ENCODE data around the gene MBIP.
"Not testable (repeated sequence)": the region's sequence is repeated elsewhere in the genome, so short reads cannot be mapped to it uniquely, and the experiment has no call there.

Gene MBIP, protein sequence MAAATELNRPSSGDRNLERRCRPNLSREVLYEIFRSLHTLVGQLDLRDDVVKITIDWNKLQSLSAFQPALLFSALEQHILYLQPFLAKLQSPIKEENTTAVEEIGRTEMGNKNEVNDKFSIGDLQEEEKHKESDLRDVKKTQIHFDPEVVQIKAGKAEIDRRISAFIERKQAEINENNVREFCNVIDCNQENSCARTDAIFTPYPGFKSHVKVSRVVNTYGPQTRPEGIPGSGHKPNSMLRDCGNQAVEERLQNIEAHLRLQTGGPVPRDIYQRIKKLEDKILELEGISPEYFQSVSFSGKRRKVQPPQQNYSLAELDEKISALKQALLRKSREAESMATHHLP

GRCh38 chr14:36320200-36320896, at the start of gene MBIP:
TSS of gene MBIP (minus strand) at chr14:36320637. CDS start at chr14:36320588, 49 bp downstream.
- DNase-seq (ENCODE audit: insufficient read length, low spot score) (peak; percentile 68), FAIRE-seq (peak; percentile 93)

- no peak for DNase-seq (ENCODE audit: insufficient read length, low spot score)
- no peak for FAIRE-seq
Observed at GRCh38 chr14:36367985-36368774, 47.7 kb upstream of the MBIP start.

DNA sequence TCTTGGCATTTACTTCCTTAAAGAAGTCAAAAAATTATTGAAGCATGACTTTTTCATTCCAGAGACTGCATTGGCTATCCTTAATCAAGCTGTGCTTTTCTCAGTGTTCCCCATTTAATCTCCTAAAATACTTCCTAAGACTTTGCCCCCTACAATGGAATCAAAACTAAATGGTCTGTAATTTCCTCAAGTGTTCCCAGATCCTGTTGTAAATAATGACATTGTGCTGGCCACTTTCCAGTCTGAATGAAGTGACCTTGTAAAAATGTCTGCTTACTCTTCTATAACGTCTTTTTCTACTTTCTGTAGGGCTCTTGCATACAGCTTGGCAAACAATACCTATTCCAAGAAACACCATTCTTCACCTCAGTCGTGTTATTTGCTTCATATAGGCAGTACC, 45.3 kb upstream of the MBIP start:
- no peak for DNase-seq (ENCODE audit: insufficient read length, low spot score)

DNA sequence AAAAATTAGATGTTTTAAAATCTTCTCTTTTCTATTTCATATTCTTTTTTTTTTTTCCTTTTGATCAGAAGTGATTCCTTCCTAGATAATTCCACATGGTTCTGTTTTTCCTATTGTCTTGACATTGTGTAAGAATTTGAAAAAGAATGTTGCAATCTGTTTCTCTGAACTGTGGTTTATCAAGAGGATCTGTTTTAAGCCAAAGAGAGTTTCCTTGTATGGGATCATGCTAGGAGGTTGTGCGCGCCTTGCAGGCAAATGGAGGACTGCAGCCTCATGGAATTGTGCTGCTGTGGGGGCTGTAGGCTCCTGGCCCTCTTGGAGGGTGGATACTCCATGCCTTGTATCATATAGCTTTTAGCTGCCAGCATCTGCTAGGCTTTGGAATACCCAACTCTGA, 43.3 kb upstream of the MBIP start:
- FAIRE-seq = no peak
- DNase-seq (ENCODE audit: insufficient read length, low spot score) = no peak

More for the DNA sequence above, 45.3 kb upstream of the MBIP start:
- no peak for FAIRE-seq

DNA sequence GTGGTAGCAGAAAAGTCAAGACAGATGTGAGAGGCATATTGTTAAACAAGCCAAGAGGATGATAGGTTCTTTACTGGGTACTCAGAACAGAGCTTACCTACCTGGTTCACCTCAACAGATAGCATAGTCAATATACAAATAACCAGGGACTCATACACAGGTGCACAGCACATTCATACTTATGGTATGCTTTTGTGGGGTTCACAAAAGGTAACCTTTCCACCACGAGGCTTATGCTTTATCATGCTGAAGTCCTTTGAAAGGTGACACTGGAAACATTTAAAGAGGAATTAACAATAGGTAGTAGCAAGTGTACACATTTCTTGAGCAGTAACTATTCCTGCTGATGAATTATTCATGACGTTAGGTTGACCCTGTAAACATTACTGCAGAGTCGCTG, 42.2 kb upstream of the MBIP start:
- DNase-seq (ENCODE audit: insufficient read length, low spot score) (no peak), FAIRE-seq (no peak)

DNA sequence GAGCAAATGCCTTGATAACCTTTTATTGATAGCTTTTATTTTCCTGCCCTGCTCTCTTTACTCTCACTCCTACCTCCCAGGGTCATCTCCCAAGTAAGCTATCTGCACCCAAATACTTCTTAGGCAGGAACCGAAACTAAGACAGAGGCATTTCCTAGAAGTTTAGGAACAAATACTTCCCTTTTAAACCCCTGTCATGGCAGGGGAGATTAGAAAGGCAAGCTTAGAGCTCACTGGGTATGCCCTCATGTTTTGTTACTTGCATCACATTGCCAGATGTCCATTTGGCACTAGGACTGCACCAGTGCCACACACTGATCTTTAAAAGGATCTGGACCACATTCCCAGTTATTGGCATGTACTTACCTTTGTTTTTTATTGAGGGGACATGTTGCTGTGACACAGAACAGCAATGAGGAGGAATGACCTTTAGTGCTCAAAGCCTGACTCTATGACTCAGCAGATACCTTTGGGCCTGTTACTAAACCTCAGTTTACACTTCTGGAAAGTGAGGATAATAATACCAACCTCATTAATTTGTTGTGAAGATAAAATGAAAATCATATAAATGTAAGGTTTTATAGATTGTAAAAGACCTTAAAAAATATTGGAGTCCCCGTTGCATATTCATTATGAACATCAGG, 40.9 kb upstream of the MBIP start:
- no peak for FAIRE-seq
- DNase-seq (ENCODE audit: insufficient read length, low spot score) = no peak

GRCh38 chr14:36356862-36357261, 36.4 kb upstream of the MBIP start:
- no peak for FAIRE-seq
- no peak for DNase-seq (ENCODE audit: insufficient read length, low spot score)

DNA sequence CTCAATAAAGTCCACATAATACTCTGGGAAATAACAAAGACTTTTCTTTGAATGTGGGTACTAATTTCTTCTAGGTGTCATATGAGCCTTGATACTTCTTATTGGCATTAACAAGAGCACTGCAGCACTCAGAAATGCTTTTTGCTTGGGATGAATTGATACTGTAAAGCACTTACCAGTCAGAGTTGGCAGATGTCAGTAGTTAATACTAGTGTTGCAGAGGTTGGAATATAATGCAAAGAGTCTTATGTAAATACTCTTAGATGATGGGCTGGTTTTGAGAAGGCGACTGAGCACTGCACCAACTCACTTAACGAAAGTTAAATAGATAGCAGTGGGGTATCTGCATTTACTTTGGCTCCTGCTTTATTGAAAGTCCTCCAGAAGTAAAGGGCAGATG, 25.6 kb upstream of the MBIP start:
- DNase-seq (ENCODE audit: insufficient read length, low spot score) (no peak), FAIRE-seq (no peak)

DNA sequence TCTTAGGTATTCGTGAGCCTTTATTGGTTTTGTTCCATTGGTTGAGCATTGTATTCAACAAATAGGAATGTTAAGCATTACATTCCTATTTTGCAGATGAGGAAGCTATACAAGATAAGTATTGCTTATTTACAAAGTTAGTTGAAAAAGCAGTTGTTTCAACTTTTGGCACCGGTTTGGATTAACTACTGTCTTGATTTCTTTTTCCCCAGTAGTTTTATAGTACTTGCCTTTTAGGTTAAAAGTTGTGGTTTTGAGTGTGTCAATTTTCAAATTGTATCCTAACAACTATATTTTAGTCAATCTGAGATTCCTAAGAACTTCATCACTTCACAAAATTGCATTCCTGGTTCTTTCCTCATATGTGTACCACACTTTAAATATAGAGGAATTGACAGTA, 23.8 kb upstream of the MBIP start:
- no peak for DNase-seq (ENCODE audit: insufficient read length, low spot score)
- FAIRE-seq = no peak

DNA sequence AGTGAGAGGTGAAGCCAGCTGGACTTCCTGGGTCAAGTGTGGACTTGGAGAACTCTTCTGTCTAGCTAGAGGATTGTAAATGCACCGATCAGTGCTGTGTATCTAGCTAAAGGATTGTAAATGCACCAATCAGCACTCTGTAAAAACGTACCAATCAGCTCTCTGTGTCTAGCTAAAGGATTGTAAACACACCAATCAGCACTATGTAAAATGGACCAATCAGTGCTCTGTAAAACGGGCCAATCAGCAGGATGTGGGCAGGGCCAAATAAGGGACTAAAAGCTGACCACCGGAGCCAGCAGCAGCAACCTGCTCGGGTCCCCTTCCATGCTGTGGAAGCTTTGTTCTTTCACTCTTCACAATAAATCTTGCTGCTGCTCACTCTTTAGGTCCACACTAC, 21.4 kb upstream of the MBIP start:
- not testable (repeated sequence) for DNase-seq (ENCODE audit: insufficient read length, low spot score); FAIRE-seq

- no peak for FAIRE-seq
- DNase-seq (ENCODE audit: insufficient read length, low spot score) = no peak
Observed at GRCh38 chr14:36340276-36340890, 19.9 kb upstream of the MBIP start.

DNA sequence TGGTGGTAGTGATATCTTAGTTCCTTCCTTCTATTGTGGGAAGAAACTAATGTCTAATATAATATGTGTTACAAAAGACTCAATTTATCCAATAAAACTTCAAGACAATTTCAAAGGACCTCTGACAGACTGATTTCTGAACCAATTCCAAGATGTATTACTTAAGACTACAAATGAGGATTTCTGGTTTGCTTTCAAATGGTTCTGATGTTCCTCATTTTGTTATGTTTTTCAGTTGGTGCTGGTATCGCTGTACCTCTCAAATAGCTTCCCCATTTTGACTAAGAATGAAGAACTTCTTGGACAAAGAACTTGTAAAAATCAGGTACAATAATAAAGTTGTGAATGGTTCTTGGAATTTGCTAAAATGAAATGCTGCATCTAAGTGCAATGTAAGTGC, 19.4 kb upstream of the MBIP start:
- DNase-seq (ENCODE audit: insufficient read length, low spot score) = no peak

GRCh38 chr14:36333119-36333518, 12.7 kb upstream of the MBIP start:
- FAIRE-seq (no peak), DNase-seq (ENCODE audit: insufficient read length, low spot score) (no peak)

More for the DNA sequence above, 19.4 kb upstream of the MBIP start:
- no peak for FAIRE-seq

DNA sequence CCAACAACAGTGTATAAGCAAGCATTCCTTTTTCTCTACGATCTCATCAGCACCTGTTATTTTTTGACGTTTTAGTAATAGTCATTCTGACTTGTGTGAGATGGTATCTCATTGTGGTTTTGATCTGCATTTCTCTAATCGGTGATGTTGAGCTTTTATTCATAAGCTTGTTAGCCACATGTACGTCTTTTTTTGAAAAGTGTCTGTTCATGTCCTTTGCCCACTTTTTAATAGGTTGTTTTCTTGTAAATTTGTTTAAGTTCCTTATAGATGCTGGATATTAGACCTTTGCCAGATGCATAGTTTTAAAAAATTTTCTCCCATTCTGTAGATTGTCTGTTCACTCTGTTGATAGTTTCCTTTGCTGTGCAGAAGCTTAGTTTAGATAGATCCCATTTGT, 7.1 kb upstream of the MBIP start:
- not testable (repeated sequence) for FAIRE-seq; DNase-seq (ENCODE audit: insufficient read length, low spot score)

DNA sequence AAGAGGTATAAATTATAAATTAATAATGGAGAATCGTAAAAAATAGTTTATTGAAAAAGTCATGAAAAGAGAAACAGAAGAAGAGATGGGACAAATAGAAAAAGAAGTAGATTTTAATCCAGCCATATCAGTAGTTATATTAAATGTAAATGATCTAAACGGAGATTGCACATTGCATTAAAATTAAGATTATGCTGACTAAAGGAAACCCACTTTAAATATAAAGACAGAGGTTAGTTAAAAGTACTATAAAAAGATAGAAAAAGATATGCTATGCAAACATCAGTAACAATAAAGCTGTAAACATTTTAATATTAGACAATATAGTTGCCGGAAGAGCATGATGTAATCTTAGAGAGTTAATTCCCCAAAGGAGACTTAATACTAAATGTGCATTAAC, 5.4 kb upstream of the MBIP start:
- no peak for FAIRE-seq

DNA sequence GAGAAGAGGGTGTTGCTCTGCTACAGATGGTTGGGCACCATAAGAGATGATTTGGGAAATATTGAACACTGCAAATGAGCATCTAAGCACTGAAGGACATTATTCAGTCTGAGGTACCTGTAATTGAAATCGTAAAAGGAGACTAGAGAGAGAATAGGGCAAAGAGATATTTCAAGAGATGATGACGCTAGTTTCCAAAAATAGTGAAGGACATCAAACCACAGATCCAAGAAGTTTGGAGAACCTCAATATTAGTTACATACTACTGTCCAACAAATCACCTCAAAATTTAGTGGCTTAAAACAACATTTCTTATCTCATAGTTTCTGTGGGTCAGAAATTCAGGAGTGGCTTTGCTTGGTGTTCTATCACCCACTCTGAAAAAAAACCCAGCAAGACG, 4.5 kb upstream of the MBIP start:
- FAIRE-seq = no peak

More for the DNA sequence above, 5.4 kb upstream of the MBIP start:
- DNase-seq (ENCODE audit: insufficient read length, low spot score) = no peak

GRCh38 chr14:36320897-36321381, 502 bp upstream of the MBIP start:
- FAIRE-seq (no peak), DNase-seq (ENCODE audit: insufficient read length, low spot score) (no peak)

More for the DNA sequence above, 4.5 kb upstream of the MBIP start:
- no peak for DNase-seq (ENCODE audit: insufficient read length, low spot score)

- DNase-seq (ENCODE audit: insufficient read length, low spot score) (no peak), FAIRE-seq (no peak)
Observed at GRCh38 chr14:36319899-36320199, 588 bp downstream of the MBIP start.

DNA sequence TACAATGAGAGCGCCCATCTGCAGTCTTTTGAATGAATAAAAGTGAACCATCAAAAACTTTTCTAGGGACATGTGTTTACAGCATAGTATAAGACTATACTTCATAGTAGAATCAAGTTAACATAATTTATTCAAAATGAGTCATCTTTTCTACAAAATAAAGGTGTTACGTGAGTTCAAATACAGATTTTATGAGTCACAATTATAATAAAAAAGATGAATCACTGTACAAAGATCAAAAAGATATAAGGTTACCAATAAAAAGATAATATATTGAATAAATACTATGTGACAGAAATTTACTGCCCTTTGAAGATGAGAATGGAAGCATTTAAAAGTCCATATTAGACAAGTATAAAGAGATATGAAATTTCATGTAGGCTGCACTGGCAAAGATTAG, 2.8 kb downstream of the MBIP start:
- no peak for DNase-seq (ENCODE audit: insufficient read length, low spot score)
- FAIRE-seq = no peak

DNA sequence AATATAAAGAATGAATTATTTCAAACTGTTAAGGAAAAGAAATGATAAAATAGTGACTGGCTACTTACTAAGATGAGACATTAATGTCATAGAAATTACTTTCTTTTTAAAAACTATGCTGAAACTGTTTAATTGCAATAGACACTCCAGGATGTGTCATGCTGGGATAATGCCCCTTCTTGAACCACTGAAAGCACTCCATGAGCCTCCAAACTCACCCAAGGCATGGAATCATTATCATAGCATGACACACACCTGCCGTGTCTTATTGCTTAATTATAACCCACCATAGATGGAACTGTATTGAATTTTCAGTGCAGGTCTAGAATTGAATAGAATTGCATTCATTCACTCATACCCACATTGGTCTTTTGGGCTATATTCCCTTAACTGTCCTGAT, 4.3 kb downstream of the MBIP start:
- FAIRE-seq = no peak

More for the DNA sequence above, 4.3 kb downstream of the MBIP start:
- no peak for DNase-seq (ENCODE audit: insufficient read length, low spot score)
